HG02970 (cell line): ENCODE results near the gene SIL1.
"Not testable (repeated sequence)": the region's sequence is repeated elsewhere in the genome, so short reads cannot be mapped to it uniquely, and the experiment has no call there.

Source experiments
- ATAC-seq: cut with Tn5 transposase; IDR thresholded peaks from one replicate; pipeline ENCODE4 v1.9.1; 2021; ENCODE audit warnings: mild to moderate bottlenecking, moderate library complexity, moderate number of reproducible peaks; ENCODE audit not compliant: unreplicated experiment, low FRiP score

SIL1 gene

GRCh38 chr5:139178589-139178917, 19.6 kb downstream of the SIL1 start:
- ATAC-seq: no peak

- ATAC-seq: no peak
Measured at GRCh38 chr5:139177809-139178588, 20.2 kb downstream of the SIL1 start.

GRCh38 chr5:139177281-139177680, 20.9 kb downstream of the SIL1 start:
- not testable (repeated sequence) for ATAC-seq

- ATAC-seq: not testable (repeated sequence)
Measured at GRCh38 chr5:139174382-139174781, 23.8 kb downstream of the SIL1 start.

- ATAC-seq: no peak
Measured at GRCh38 chr5:139171779-139172404, 26.3 kb downstream of the SIL1 start.

- no peak for ATAC-seq
Measured at GRCh38 chr5:139167952-139168720, 30.0 kb downstream of the SIL1 start.

GRCh38 chr5:139167533-139167932, 30.6 kb downstream of the SIL1 start:
- no peak for ATAC-seq

GRCh38 chr5:139167063-139167462, 31.1 kb downstream of the SIL1 start:
- no peak for ATAC-seq

- ATAC-seq: not testable (repeated sequence)
Measured at GRCh38 chr5:139164897-139165296, 33.3 kb downstream of the SIL1 start.

- no peak for ATAC-seq
Measured at GRCh38 chr5:139164020-139164419, 34.1 kb downstream of the SIL1 start.

- no peak for ATAC-seq
Measured at GRCh38 chr5:139162448-139162847, 35.7 kb downstream of the SIL1 start.

- no peak for ATAC-seq
Measured at GRCh38 chr5:139158791-139159190, 39.4 kb downstream of the SIL1 start.

GRCh38 chr5:139157556-139157955, 40.6 kb downstream of the SIL1 start:
- no peak for ATAC-seq

- no peak for ATAC-seq
Measured at GRCh38 chr5:139156814-139157213, 41.4 kb downstream of the SIL1 start.

GRCh38 chr5:139155333-139155732, 42.8 kb downstream of the SIL1 start:
- ATAC-seq: no peak

GRCh38 chr5:139151902-139152301, 46.3 kb downstream of the SIL1 start:
- no peak for ATAC-seq

- no peak for ATAC-seq
Measured at GRCh38 chr5:139150367-139150999, 47.7 kb downstream of the SIL1 start.

- ATAC-seq: no peak
Measured at GRCh38 chr5:139149477-139150199, 48.5 kb downstream of the SIL1 start.

- no peak for ATAC-seq
Measured at GRCh38 chr5:139148986-139149385, 49.2 kb downstream of the SIL1 start.

GRCh38 chr5:139148306-139148705, 49.9 kb downstream of the SIL1 start:
- ATAC-seq: no peak
